SW480 (cell line): ENCODE data around the gene ANO10.

Source experiments
- DNase-seq: peaks from one replicate; pipeline ENCODE4 v3.0.0-alpha.2; 2016; ENCODE audit warnings: low spot score

The ANO10 gene

GRCh38 chr3:43580181-43580580 lies 41.6 kb downstream of the ANO10 start:
- no peak for DNase-seq

GRCh38 chr3:43573576-43573975 lies 48.2 kb downstream of the ANO10 start:
- no peak for DNase-seq

GRCh38 chr3:43565661-43566341 lies 56.0 kb downstream of the ANO10 start:
- DNase-seq = peak; percentile 26

- DNase-seq = no peak
Measured at GRCh38 chr3:43559961-43560360, 61.9 kb downstream of the ANO10 start.

GRCh38 chr3:43558171-43558570 lies 63.6 kb downstream of the ANO10 start:
- no peak for DNase-seq

- DNase-seq = no peak
Measured at GRCh38 chr3:43549626-43550290, 72.1 kb downstream of the ANO10 start.

GRCh38 chr3:43544277-43544676 lies 77.5 kb downstream of the ANO10 start:
- peak; percentile 55 for DNase-seq

GRCh38 chr3:43542328-43543043 lies 79.3 kb downstream of the ANO10 start:
- DNase-seq = no peak

- no peak for DNase-seq
Measured at GRCh38 chr3:43540624-43541023, 81.2 kb downstream of the ANO10 start.

GRCh38 chr3:43539321-43539720 lies 82.5 kb downstream of the ANO10 start:
- DNase-seq = no peak

GRCh38 chr3:43537225-43537624 lies 84.6 kb downstream of the ANO10 start:
- DNase-seq = no peak

GRCh38 chr3:43534675-43535074 lies 87.1 kb downstream of the ANO10 start:
- DNase-seq = no peak

- DNase-seq = no peak
Measured at GRCh38 chr3:43533009-43533408, 88.8 kb downstream of the ANO10 start.

- no peak for DNase-seq
Measured at GRCh38 chr3:43531835-43532234, 90.0 kb downstream of the ANO10 start.

- no peak for DNase-seq
Measured at GRCh38 chr3:43528498-43529099, 93.2 kb downstream of the ANO10 start.

- DNase-seq = no peak
Measured at GRCh38 chr3:43526956-43527355, 94.9 kb downstream of the ANO10 start.

- DNase-seq = no peak
Measured at GRCh38 chr3:43525941-43526607, 95.7 kb downstream of the ANO10 start.

GRCh38 chr3:43525386-43525785 lies 96.4 kb downstream of the ANO10 start:
- no peak for DNase-seq

- DNase-seq = no peak
Measured at GRCh38 chr3:43523454-43524053, 98.3 kb downstream of the ANO10 start.

- DNase-seq = no peak
Measured at GRCh38 chr3:43522727-43523362, 99.0 kb downstream of the ANO10 start.

GRCh38 chr3:43521941-43522340 lies 99.9 kb downstream of the ANO10 start:
- no peak for DNase-seq
